IPS DF 19.7 (cell line): ENCODE measurements around the gene TDRKH.
"Not testable (repeated sequence)": the region's sequence is repeated elsewhere in the genome, so short reads cannot be mapped to it uniquely, and the experiment has no call there.

Experiments used
- DNase-seq: peaks from one replicate; pipeline ENCODE4 v3.0.0-alpha.2; 2013; ENCODE audit warnings: low read depth, low spot score

Gene TDRKH

GRCh38 chr1:151762941-151763921, 27.1 kb downstream of the TDRKH start, which contains the start of gene MRPL9:
MRPL9 (minus strand) TSS chr1:151763496; CDS start chr1:151763479, 17 bp downstream.
- DNase-seq, result peak; percentile 20

GRCh38 chr1:151760597-151761385, 29.5 kb downstream of the TDRKH start:
- no peak for DNase-seq

- DNase-seq, result no peak
These were observed 31.1 kb downstream of the TDRKH start for GRCh38 chr1:151759241-151759640.

DNA sequence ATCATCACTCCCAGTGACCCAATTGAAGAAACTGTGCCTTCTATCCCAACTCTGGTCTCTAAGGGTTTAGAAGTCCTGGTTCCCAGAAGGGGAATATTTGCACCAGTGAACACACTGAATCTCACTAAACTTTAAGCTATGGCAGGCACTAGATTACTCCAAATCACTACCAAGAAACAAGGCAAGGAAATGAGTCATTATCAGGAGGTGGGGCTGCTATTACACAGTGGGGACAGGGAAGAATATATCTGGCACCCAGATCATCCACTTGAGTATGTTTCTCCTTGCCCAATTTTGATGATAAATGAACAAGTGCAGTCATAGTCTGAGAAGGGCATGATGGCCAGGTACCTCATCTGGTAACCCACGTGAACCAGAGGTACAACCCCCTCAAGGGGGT, 34.0 kb downstream of the TDRKH start:
- no peak for DNase-seq

DNA sequence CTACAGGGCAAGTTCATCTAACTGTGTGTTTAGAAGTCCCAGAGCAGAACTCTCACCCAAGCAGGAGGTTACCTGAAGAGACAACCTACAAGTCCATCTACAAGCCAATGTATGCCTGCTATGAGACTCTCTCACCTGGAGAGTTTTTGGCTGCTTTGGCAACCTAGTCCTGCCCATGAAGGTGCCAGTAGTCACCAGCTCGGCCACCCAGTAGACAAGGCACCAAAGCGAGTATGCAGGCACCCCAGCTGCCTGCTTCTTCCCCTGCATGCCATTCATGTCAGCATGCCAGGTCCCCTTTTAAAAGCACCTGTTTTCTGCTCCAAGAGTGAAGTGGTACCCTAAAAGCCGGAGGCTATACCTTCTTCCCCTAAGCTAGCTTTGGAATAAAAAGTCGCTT, 48.8 kb downstream of the TDRKH start:
- DNase-seq, result no peak

DNA sequence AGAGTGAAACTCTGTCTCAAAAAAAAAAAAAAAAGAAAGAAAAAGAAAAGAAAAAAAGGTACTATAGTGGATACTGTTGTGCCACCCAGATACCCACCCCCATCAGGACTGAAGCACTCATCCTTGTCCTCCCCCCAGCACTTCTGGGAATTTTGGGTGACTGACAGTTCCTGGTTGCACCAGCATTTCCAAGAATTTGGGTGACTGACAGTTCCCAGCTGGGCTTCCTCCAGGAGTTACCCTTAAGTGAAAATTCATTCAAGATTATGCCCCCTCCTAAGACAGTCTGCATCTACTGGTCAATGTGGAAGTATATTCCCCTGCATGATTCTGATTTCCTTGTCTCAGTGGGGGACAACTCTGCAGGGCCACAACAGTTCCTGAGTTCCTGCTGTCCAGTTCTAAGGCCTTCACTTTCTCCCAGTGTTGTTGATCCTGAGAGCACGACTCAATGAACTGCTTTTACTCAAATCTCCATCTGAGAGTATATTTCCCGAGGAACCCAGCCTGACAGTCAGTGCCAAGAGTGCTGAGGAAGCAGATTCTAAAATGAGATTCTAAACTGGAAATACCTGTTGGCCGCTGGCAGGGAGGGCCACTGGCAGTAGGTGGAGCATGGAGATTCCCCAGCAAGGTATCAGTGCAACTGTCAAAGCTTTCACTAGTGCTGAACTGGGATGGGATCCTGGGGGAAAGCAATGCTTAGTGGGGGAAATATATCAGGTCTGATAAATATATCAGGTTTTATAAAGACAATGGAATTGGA, 50.5 kb downstream of the TDRKH start:
- DNase-seq, result no peak

GRCh38 chr1:151737479-151737878, 52.8 kb downstream of the TDRKH start:
- DNase-seq, result no peak

DNA sequence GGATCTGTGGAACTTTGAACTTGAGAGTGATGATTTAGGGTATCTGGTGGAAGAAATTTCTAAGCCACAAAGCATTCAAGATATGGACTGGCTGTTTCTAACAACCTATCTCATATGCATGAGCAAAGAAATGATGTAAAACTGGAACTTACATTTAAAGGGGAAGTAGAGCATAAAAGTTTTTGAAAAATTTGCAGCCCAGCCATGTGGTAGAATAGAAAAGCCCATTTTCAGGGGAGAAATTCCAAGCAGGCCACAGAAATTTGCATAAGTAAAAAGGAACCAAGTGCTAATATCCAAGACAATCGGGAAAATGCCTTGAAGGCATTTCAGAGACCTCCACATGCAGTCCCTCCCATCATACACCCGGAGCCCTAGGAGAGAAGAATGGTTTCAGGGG, 53.3 kb downstream of the TDRKH start:
- no peak for DNase-seq

DNA sequence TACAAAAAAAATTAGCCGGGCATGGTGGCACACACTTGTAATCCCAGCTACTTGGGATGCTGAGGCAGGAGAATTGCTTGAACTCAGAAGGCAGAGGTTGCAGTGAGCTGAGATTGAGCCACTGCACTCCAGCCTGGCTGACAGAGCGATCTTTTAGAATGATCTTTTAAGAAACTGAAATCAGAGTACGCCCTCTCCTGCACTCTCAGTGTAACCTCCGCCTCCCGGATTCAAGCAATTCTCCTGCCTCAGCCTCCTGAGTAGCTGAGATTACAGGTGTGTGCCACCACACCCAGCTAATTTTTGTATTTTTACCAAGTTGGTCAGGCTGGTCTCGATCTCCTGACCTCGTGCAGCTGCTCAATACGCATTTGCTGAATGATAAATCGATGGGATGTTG, 56.3 kb downstream of the TDRKH start:
- not testable (repeated sequence) for DNase-seq

- DNase-seq, result no peak
These were observed 57.2 kb downstream of the TDRKH start for GRCh38 chr1:151733126-151733525.

DNA sequence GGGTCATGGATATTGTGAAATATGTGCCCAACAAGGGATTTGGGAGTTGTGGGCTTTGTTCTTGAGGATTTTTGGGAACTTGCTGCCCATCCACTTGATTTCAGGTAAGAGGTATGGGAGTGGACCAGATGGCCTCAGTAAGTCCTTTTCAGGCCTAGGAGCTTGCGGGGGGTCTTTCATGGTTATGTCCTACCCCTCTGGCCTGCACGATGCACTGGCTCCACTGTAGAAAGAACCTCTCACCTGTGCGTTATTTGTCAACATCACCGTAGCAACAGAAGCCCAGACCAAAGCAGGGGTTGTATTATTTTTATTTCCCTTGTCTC, 60.4 kb downstream of the TDRKH start:
- no peak for DNase-seq

GRCh38 chr1:151729157-151729965, 60.9 kb downstream of the TDRKH start:
- no peak for DNase-seq

DNA sequence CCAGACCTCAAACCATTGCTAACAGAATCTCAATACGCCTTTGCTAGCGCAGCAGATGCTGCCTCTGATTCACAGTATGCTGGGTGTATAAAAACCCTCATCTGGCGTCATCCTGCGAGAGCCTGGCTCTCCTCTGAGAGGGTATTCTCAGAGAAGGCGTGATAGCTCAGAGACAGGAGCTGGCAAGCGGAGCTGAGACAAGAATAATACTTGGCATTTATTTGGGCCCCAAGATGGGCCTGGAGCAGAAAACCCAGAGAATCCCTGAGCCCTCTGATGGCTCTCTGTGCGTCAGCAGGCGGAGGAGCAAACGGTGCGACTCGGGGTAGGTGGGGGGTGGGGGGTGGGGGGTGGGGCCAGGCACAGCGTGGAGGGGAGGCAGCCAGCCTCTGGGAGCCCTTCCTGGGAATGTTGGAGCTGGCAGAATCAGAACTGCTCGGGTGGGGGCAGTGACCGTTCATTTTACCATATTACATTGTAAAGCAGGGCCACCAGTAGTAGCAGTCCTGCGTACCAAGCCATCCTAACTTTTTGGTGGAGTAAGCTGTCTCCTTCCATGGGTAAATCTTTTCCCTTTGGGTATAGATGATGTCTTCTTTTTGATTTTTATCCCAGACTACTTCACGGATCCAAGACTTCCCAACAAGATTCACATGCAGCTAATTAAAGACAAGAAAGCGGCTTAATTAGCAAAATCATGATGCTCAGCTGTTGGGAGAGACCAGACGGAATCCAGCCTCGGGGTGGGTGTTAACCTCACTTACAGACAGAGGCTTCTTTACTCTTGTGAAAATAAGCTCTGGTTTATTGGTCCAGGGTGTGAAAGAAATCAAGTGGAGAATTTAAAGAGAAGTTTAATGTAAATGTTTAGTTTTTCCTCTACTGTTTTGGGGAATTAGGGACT, 61.9 kb downstream of the TDRKH start:
- no peak for DNase-seq

GRCh38 chr1:151723726-151724370, 66.5 kb downstream of the TDRKH start:
- DNase-seq, result no peak
